Measurements from ENCODE around the gene SAP30BP. TPM values are rescaled to one million over a fixed set of nuclear protein-coding genes. Genes with fewer than 3 reads are reported as not detected.

Gene SAP30BP
- total and polyA plus RNA-seq, 2 of the 13 experiments (the other 11 are each of a cell fraction or from before 2014, with no cell fraction given), result 67.7 to 99.4 TPM

DNA sequence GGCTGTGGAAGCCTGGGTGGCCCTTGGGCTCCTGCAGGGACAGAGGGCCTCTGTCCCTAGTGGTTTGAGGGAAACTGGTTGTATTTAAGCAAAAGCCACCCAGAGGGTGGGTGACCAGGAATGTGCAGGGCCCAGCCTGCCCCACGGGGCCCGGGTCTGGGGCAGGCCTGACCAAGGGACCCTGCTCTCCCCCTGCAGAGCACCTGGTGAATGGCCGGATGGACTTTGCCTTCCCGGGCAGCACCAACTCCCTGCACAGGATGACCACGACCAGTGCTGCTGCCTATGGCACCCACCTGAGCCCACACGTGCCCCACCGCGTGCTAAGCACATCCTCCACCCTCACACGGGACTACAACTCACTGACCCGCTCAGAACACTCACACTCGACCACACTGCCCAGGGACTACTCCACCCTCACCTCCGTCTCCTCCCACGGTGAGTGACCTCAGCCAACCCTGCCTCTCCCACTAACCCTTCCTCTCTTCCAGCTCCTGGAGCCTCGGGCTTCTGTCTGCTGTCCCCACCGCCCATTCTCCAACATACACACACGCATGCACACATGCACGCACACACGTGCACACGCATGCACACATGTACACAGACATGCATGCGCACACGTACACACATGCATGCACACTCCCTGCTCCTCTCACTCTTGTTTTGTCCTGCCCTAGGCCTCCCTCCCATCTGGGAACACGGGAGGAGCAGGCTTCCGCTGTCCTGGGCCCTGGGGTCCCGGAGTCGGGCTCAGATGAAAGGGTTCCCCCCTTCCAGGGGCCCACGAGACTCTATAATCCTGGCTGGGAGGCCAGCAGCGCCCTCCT is 87.5 kb downstream of the SAP30BP start (continued):
- TF ChIP-seq SKI (IDR thresholded peaks at IDR 0.05; ENCODE audit: partially characterized antibody), result peak; percentile 32
- no peak; the same call in 1 of the 2 replicates for TF ChIP-seq MBNL3 (CRISPR knock-in tag; conservative IDR thresholded peaks at IDR 0.05)
- TF ChIP-seq, protein P1, sequence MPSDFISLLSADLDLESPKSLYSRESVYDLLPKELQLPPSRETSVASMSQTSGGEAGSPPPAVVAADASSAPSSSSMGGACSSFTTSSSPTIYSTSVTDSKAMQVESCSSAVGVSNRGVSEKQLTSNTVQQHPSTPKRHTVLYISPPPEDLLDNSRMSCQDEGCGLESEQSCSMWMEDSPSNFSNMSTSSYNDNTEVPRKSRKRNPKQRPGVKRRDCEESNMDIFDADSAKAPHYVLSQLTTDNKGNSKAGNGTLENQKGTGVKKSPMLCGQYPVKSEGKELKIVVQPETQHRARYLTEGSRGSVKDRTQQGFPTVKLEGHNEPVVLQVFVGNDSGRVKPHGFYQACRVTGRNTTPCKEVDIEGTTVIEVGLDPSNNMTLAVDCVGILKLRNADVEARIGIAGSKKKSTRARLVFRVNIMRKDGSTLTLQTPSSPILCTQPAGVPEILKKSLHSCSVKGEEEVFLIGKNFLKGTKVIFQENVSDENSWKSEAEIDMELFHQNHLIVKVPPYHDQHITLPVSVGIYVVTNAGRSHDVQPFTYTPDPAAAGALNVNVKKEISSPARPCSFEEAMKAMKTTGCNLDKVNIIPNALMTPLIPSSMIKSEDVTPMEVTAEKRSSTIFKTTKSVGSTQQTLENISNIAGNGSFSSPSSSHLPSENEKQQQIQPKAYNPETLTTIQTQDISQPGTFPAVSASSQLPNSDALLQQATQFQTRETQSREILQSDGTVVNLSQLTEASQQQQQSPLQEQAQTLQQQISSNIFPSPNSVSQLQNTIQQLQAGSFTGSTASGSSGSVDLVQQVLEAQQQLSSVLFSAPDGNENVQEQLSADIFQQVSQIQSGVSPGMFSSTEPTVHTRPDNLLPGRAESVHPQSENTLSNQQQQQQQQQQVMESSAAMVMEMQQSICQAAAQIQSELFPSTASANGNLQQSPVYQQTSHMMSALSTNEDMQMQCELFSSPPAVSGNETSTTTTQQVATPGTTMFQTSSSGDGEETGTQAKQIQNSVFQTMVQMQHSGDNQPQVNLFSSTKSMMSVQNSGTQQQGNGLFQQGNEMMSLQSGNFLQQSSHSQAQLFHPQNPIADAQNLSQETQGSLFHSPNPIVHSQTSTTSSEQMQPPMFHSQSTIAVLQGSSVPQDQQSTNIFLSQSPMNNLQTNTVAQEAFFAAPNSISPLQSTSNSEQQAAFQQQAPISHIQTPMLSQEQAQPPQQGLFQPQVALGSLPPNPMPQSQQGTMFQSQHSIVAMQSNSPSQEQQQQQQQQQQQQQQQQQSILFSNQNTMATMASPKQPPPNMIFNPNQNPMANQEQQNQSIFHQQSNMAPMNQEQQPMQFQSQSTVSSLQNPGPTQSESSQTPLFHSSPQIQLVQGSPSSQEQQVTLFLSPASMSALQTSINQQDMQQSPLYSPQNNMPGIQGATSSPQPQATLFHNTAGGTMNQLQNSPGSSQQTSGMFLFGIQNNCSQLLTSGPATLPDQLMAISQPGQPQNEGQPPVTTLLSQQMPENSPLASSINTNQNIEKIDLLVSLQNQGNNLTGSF (CRISPR knock-in tag; IDR thresholded peaks at IDR 0.05), result peak; percentile 75; the same call in 1 of the 2 replicates
- TF ChIP-seq, protein P2, sequence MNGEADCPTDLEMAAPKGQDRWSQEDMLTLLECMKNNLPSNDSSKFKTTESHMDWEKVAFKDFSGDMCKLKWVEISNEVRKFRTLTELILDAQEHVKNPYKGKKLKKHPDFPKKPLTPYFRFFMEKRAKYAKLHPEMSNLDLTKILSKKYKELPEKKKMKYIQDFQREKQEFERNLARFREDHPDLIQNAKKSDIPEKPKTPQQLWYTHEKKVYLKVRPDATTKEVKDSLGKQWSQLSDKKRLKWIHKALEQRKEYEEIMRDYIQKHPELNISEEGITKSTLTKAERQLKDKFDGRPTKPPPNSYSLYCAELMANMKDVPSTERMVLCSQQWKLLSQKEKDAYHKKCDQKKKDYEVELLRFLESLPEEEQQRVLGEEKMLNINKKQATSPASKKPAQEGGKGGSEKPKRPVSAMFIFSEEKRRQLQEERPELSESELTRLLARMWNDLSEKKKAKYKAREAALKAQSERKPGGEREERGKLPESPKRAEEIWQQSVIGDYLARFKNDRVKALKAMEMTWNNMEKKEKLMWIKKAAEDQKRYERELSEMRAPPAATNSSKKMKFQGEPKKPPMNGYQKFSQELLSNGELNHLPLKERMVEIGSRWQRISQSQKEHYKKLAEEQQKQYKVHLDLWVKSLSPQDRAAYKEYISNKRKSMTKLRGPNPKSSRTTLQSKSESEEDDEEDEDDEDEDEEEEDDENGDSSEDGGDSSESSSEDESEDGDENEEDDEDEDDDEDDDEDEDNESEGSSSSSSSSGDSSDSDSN (CRISPR knock-in tag; IDR thresholded peaks at IDR 0.05), result peak; percentile 80
- TF ChIP-seq ZNF7 (CRISPR knock-in tag; IDR thresholded peaks at IDR 0.05), result no peak
- no peak for TF ChIP-seq MAFK (conservative IDR thresholded peaks at IDR 0.05 in 1 of 2, IDR thresholded peaks at IDR 0.05 in 1 of 2; ENCODE audit: low read length in 2 of 2)
- TF ChIP-seq, protein P3, sequence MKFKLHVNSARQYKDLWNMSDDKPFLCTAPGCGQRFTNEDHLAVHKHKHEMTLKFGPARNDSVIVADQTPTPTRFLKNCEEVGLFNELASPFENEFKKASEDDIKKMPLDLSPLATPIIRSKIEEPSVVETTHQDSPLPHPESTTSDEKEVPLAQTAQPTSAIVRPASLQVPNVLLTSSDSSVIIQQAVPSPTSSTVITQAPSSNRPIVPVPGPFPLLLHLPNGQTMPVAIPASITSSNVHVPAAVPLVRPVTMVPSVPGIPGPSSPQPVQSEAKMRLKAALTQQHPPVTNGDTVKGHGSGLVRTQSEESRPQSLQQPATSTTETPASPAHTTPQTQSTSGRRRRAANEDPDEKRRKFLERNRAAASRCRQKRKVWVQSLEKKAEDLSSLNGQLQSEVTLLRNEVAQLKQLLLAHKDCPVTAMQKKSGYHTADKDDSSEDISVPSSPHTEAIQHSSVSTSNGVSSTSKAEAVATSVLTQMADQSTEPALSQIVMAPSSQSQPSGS (CRISPR knock-in tag; IDR thresholded peaks at IDR 0.05), result no peak; the same call in 1 of the 2 replicates
- no peak for TF ChIP-seq POLR2AphosphoS2 (IDR thresholded peaks at IDR 0.05; ENCODE audit: low read depth, low read length)
- TF ChIP-seq ZNF746 (CRISPR knock-in tag; IDR thresholded peaks at IDR 0.05), result peak; percentile 66; the same call in 1 of the 2 replicates
- TF ChIP-seq ZC3H4 (CRISPR knock-in tag; IDR thresholded peaks at IDR 0.05; ENCODE audit: borderline replicate concordance), result no peak
- TF ChIP-seq ZMAT3 (CRISPR knock-in tag; conservative IDR thresholded peaks at IDR 0.05), result peak; percentile 90; the same call in 1 of the 2 replicates
- TF ChIP-seq, protein P4, sequence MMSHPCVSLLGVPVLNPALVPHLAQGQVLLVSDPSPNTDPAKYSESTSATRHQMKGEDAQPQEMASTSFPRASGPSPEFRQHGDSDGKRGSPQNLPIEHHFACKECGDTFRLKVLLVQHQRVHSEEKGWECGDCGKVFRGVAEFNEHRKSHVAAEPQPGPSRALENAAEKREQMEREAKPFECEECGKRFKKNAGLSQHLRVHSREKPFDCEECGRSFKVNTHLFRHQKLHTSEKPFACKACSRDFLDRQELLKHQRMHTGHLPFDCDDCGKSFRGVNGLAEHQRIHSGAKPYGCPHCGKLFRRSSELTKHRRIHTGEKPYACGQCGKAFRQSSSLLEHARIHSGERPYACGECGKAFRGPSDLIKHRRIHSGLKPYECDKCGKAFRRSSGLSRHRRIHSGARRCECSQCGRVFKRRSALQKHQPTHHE (CRISPR knock-in tag; IDR thresholded peaks at IDR 0.05; ENCODE audit: borderline replicate concordance), result no peak
- peak; percentile 90 for TF ChIP-seq ZNF772 (CRISPR knock-in tag; IDR thresholded peaks at IDR 0.05)
- peak; percentile 73 for TF ChIP-seq KDM3A (CRISPR knock-in tag; IDR thresholded peaks at IDR 0.05; ENCODE audit: low read depth)
- TF ChIP-seq PLSCR1 (CRISPR knock-in tag; IDR thresholded peaks at IDR 0.05; ENCODE audit: borderline replicate concordance), result no peak
- TF ChIP-seq HMG20A (CRISPR knock-in tag; IDR thresholded peaks at IDR 0.05; ENCODE audit: borderline replicate concordance), result no peak
